GM12878 (cell line): ENCODE data around the gene UNC93B1. TPM values are rescaled to one million over a fixed set of nuclear protein-coding genes. Genes with fewer than 3 reads are reported as not detected.

ENCODE experiments used
- ATAC-seq: fragments of 200-7000 bp; cut with Tn5 transposase; 3 replicates; pipeline ENCODE4 v1.9.1; 2020; ENCODE audit warnings: mild to moderate bottlenecking, moderate library complexity
- BruUV-seq: library from RNA; stranded (reverse); fragments of 400-500 nt; replicated peaks from 2 replicates; lab custom pipeline; 2021; lab: Mats Ljungman, UMichigan
- CTCF ChIA-PET: fragments of 300-600 bp; sonication (Branson Sonifier 250); formaldehyde crosslinking; extraction: SDS; loops from one replicate; lab custom pipeline; 2021; ENCODE audit warnings: inconsistent platforms; lab: Yijun Ruan, JAX
- POLR2A ChIA-PET: fragments of 350-600 bp; formaldehyde crosslinking; extraction: SDS; loops from one replicate; lab custom pipeline; 2021; ENCODE audit warnings: inconsistent platforms; lab: Charles Lee
- RAD21 ChIA-PET: fragments of 300-600 bp; sonication (Branson Sonifier 250); formaldehyde crosslinking; loops from one replicate; lab custom pipeline; 2023; ENCODE audit warnings: antibody characterized with exemption; ENCODE audit not compliant: unreplicated experiment; lab: Charles Lee
- SMC1A ChIA-PET: fragments of 300-600 bp; sonication (Branson Sonifier 250); formaldehyde crosslinking; loops from one replicate; lab custom pipeline; 2023; ENCODE audit not compliant: unreplicated experiment, uncharacterized antibody; lab: Charles Lee
- DNase-seq: peaks from one replicate; pipeline ENCODE4 v3.0.0-alpha.2; 2011; ENCODE audit warnings: low read depth, low spot score
- FAIRE-seq: peaks from 3 replicates; lab custom pipeline; 2011; peaks lifted over from hg19 to GRCh38; lab: Jason Lieb, UNC
- H2AFZ ChIP-seq: 2 replicates; pipeline ENCODE4 v1.6.0; 2011; ENCODE audit warnings: low read depth, low read length, control low read depth; ENCODE audit not compliant: control insufficient read depth
- H3K27ac ChIP-seq: 2 replicates; pipeline ENCODE4 v1.5.1; 2011; ENCODE audit warnings: control low read depth; ENCODE audit not compliant: control insufficient read depth, insufficient read depth
- H3K27me3 ChIP-seq, 2 experiments: replicated peaks in 1 of 2; 2 replicates each; pipeline versions ENCODE4 v1.6.0 to v1.6.1; 2011; ENCODE audit warnings: low read length in 1 of 2; ENCODE audit not compliant: control insufficient read depth in 2 of 2, insufficient read depth in 2 of 2
- H3K36me3 ChIP-seq, 2 experiments: 2 replicates each; pipeline ENCODE4 v1.5.1; 2011; ENCODE audit warnings: low read length in 1 of 2; ENCODE audit not compliant: control insufficient read depth in 2 of 2, insufficient read depth in 2 of 2
- H3K4me1 ChIP-seq: 2 replicates; pipeline ENCODE4 v1.6.1; 2011; ENCODE audit warnings: mild to moderate bottlenecking, low read length, moderate library complexity, mixed read lengths; ENCODE audit not compliant: control insufficient read depth, insufficient read depth
- H3K4me2 ChIP-seq: 2 replicates; pipeline ENCODE4 v1.6.0; 2011; ENCODE audit warnings: control low read depth; ENCODE audit not compliant: control insufficient read depth, insufficient read depth
- H3K4me3 ChIP-seq: fragments of 200-600 bp; sonication (generic); 2 replicates; pipeline ENCODE4 v1.5.1; 2016
- H3K79me2 ChIP-seq: 2 replicates; pipeline ENCODE4 v1.6.0; 2011; ENCODE audit warnings: low read length; ENCODE audit not compliant: control insufficient read depth, insufficient read depth
- H3K9ac ChIP-seq: 2 replicates; pipeline ENCODE4 v1.8.0; 2011; ENCODE audit warnings: low read length, control low read depth, mixed read lengths; ENCODE audit not compliant: control insufficient read depth, insufficient read depth
- H3K9me3 ChIP-seq: replicated peaks from 3 replicates; pipeline ENCODE4 v1.5.1; 2011; ENCODE audit warnings: mild to moderate bottlenecking, low read length; ENCODE audit not compliant: control insufficient read depth, insufficient read depth
- H4K20me1 ChIP-seq: 2 replicates; pipeline ENCODE4 v1.6.0; 2011; ENCODE audit not compliant: control insufficient read depth, insufficient read depth
- ATF7 ChIP-seq: fragments of 450-650 bp; IDR thresholded peaks from 2 replicates; pipeline ENCODE4 v1.6.1; 2016; ENCODE audit warnings: low read depth, mild to moderate bottlenecking
- CTCF ChIP-seq, 3 experiments: IDR thresholded peaks in 2 of 3; conservative IDR thresholded peaks in 1 of 3; 2 replicates each; pipeline ENCODE4 v1.5.1; 2011; ENCODE audit warnings: low read depth in 3 of 3, low read length in 3 of 3, mild to moderate bottlenecking in 3 of 3, control low read depth in 2 of 3, moderate library complexity in 2 of 3, inconsistent platforms in 1 of 3, mixed read lengths in 1 of 3; ENCODE audit not compliant: control insufficient read depth in 2 of 3, insufficient read depth in 1 of 3; ENCODE audit errors: extremely low read depth in 1 of 3
- IRF4 ChIP-seq: IDR thresholded peaks from 2 replicates; pipeline ENCODE4 v1.6.1; 2011; ENCODE audit warnings: low read depth, low read length
- JUNB ChIP-seq: IDR thresholded peaks from 2 replicates; pipeline ENCODE4 v1.6.1; 2016; ENCODE audit warnings: antibody characterized with exemption, mild to moderate bottlenecking
- KDM1A ChIP-seq: fragments of 200-600 bp; sonication (generic); IDR thresholded peaks from 2 replicates; pipeline ENCODE4 v1.6.1; 2016; ENCODE audit warnings: borderline replicate concordance
- MAX ChIP-seq: IDR thresholded peaks from 2 replicates; pipeline ENCODE4 v1.6.1; 2012; ENCODE audit warnings: low read depth, low read length, improper control_type of control experiment
- MEF2A ChIP-seq: IDR thresholded peaks from 2 replicates; pipeline ENCODE4 v1.6.1; 2011; ENCODE audit warnings: low read depth, mild to moderate bottlenecking, low read length, moderate library complexity; ENCODE audit not compliant: insufficient read depth
- NFYB ChIP-seq: IDR thresholded peaks from 2 replicates; pipeline ENCODE4 v1.6.1; 2011; ENCODE audit warnings: low read depth, mild to moderate bottlenecking, low read length, improper control_type of control experiment, moderate library complexity; ENCODE audit not compliant: insufficient read depth
- PAX5 ChIP-seq: IDR thresholded peaks from 2 replicates; pipeline ENCODE4 v1.6.1; 2011; ENCODE audit warnings: low read depth, low read length, borderline replicate concordance
- RAD51 ChIP-seq: fragments of 450-650 bp; IDR thresholded peaks from 2 replicates; pipeline ENCODE4 v1.6.1; 2016; ENCODE audit warnings: moderate library complexity, mild to moderate bottlenecking, inconsistent platforms
- SMC3 ChIP-seq: IDR thresholded peaks from 2 replicates; pipeline ENCODE4 v1.6.1; 2011; ENCODE audit warnings: low read length, improper control_type of control experiment, borderline replicate concordance
- ZBTB11 ChIP-seq: fragments of 450-650 bp; formaldehyde crosslinking; IDR thresholded peaks from 2 replicates; pipeline ENCODE4 v1.5.0; 2022; ENCODE audit warnings: mild to moderate bottlenecking, missing genetic modification characterization
- WGBS: methylation state at CpG from one replicate; pipeline ENCODE4 v1.1.6; 2016; ENCODE audit warnings: low lambda C conversion rate; ENCODE audit not compliant: insufficient replicate concordance, insufficient coverage; ENCODE audit errors: missing lambda C conversion rate; 5-methylcytosine and 5-hydroxymethylcytosine counted together
- in situ Hi-C: fragments of 300-500 bp; cut with MboI; formaldehyde crosslinking; loops from 9 replicates; pipeline ENCODE4 v1.14.3; 2018; ENCODE audit warnings: mixed read lengths
- intact Hi-C: fragments of 100-400 bp; cut with micrococcal nuclease; formaldehyde crosslinking; loops from one replicate; pipeline ENCODE4 v1.14.2; 2022; ENCODE audit not compliant: unreplicated experiment
- polyA plus RNA-seq, 11 experiments: library from polyadenylated mRNA; depleted of rRNA in 4 of 11; unstranded in 6 of 11; stranded (reverse) in 5 of 11; fragments of >200 nt; fragmentation: Nextera tagmentation in 4 of 11; fragmentation: Illumina TruSeq in 1 of 11; extraction: Ambion mirVana in 4 of 11; extraction: Trizol in 1 of 11; gene quantifications; 1 replicate in 1 of 11; 2 replicates in 10 of 11; pipeline versions ENCODE4 v1.2.1 to v1.2.3, GENCODE V29; 2011 to 2016; ENCODE audit warnings: inconsistent platforms in 2 of 11, missing spikeins in 2 of 11, low read depth in 1 of 11
- total RNA-seq, 4 experiments: library from RNA; depleted of rRNA in 3 of 4; stranded (reverse); fragments of >200 nt in 3 of 4; fragmentation: Illumina TruSeq in 1 of 4; extraction: Trizol in 1 of 4; gene quantifications; 2 replicates each; pipeline versions ENCODE4 v1.2.1 to v1.2.3, GENCODE V29; 2013 to 2021

Gene UNC93B1
- total and polyA plus RNA-seq, 10 of the 15 experiments (the other 5 are each of a cell fraction or from before 2014, with no cell fraction given): 1.3 to 79.7 (median 36.3) TPM

- no peak overlapping the region for H3K27ac ChIP-seq
- H3K36me3 ChIP-seq: no peaks in the 10 kb centered on the region
- no peaks in the 10 kb centered on the region for H4K20me1 ChIP-seq
- no TSS peak for BruUV-seq
- FAIRE-seq (no peak), DNase-seq (no peak), ATAC-seq (peak; percentile 80)
- peaks cover 8% of the 10 kb centered on the region for H3K4me1 ChIP-seq
- CTCF ChIA-PET: interaction anchor here (0.6 to 1.3 kb wide), 2 partner anchors 181 to 184 kb away, joined by 3 to 4 read pairs; no protein-coding TSS in a partner anchor
- TF ChIP-seq SMC3 (no peak), CTCF (IDR thresholded peaks at IDR 0.05 in 2 of 3, conservative IDR thresholded peaks at IDR 0.05 in 1 of 3; ENCODE audit: control insufficient read depth in 2 of 3, extremely low read depth in 1 of 3, insufficient read depth in 1 of 3, low read depth in 3 of 3, low read length in 3 of 3) (peak in 1 of 3 experiments; percentile 20; a peak in 1 of 6 replicates), MAX (no peak)
- WGBS: 1% methylated on average over 5 of the region's 5 CpGs
- no peak overlapping the region for H3K4me2 ChIP-seq
- H3K9ac ChIP-seq: no peak overlapping the region
- RAD21 ChIA-PET: no interaction called here
- H3K4me3 ChIP-seq: no peak overlapping the region
- H3K9me3 ChIP-seq: no peaks in the 10 kb centered on the region
- SMC1A ChIA-PET: no interaction called here
- in situ Hi-C loops (no loop called here), intact Hi-C loops (loop anchor here (10.0 kb wide), 1 partner anchor 430 kb away; no protein-coding TSS in a partner anchor)
- POLR2A ChIA-PET: no interaction called here
- H3K27me3 ChIP-seq: no peaks in the 10 kb centered on the region
- H2AFZ ChIP-seq: no peak overlapping the region
- peaks cover 2% of the 10 kb centered on the region for H3K79me2 ChIP-seq
Measured at GRCh38 chr11:68025047-68025446, 21.1 kb upstream of the UNC93B1 start.

- Histone ChIP-seq H3K9me3 (no peaks in the 10 kb centered on the region), H3K27ac (no peak overlapping the region), H3K4me3 (no peak overlapping the region), H4K20me1 (no peaks in the 10 kb centered on the region), H3K9ac (no peak overlapping the region), H3K79me2 (peaks cover 1% of the 10 kb centered on the region), H3K4me2 (no peak overlapping the region), H3K27me3 (no peaks in the 10 kb centered on the region; a peak in 1 of 4 replicates), H3K4me1 (peaks cover 6% of the 10 kb centered on the region), H2AFZ (no peak overlapping the region), H3K36me3 (no peaks in the 10 kb centered on the region)
- BruUV-seq: no TSS peak
- DNase-seq (no peak), ATAC-seq (no peak), FAIRE-seq (no peak)
- 77% methylated on average over 5 of the region's 5 CpGs for WGBS
- POLR2A ChIA-PET: no interaction called here
- RAD21 ChIA-PET: no interaction called here
- in situ Hi-C loops (no loop called here), intact Hi-C loops (loop anchor here (10.0 kb wide), 1 partner anchor 430 kb away; no protein-coding TSS in a partner anchor)
- CTCF ChIA-PET: interaction anchor here (1.1 to 1.3 kb wide), 2 partner anchors 15 to 184 kb away, joined by 4 read pairs; no protein-coding TSS in a partner anchor
- SMC1A ChIA-PET: no interaction called here
- no peak for TF ChIP-seq MEF2A
- no peak for TF ChIP-seq NFYB
- TF ChIP-seq JUNB: no peak
- TF ChIP-seq PAX5: no peak
- TF ChIP-seq RAD51: no peak
- TF ChIP-seq KDM1A: no peak
- TF ChIP-seq SMC3: no peak
- TF ChIP-seq ATF7: no peak
- no peak for TF ChIP-seq ZBTB11 (CRISPR knock-in tag)
- no peak for TF ChIP-seq IRF4
Measured at GRCh38 chr11:68024508-68024907, 20.6 kb upstream of the UNC93B1 start.
